NCI-H460 (cell line): ENCODE data around the gene MPRIP. TPM values are rescaled to one million over a fixed set of nuclear protein-coding genes. Genes with fewer than 3 reads are reported as not detected.

ENCODE experiments used
- DNase-seq: peaks from one replicate; pipeline ENCODE4 v3.0.0-alpha.2; 2016; ENCODE audit warnings: low read depth; ENCODE audit errors: extremely low read depth
- total RNA-seq: library from RNA; depleted of rRNA; stranded (reverse); fragments of >200 nt; shearing (Covaris generic); gene quantifications from 2 replicates; pipeline ENCODE4 v1.2.3, GENCODE V29; 2014

Gene MPRIP
- total RNA-seq, 1 experiment from 2014 or later: 87.9 TPM

DNA sequence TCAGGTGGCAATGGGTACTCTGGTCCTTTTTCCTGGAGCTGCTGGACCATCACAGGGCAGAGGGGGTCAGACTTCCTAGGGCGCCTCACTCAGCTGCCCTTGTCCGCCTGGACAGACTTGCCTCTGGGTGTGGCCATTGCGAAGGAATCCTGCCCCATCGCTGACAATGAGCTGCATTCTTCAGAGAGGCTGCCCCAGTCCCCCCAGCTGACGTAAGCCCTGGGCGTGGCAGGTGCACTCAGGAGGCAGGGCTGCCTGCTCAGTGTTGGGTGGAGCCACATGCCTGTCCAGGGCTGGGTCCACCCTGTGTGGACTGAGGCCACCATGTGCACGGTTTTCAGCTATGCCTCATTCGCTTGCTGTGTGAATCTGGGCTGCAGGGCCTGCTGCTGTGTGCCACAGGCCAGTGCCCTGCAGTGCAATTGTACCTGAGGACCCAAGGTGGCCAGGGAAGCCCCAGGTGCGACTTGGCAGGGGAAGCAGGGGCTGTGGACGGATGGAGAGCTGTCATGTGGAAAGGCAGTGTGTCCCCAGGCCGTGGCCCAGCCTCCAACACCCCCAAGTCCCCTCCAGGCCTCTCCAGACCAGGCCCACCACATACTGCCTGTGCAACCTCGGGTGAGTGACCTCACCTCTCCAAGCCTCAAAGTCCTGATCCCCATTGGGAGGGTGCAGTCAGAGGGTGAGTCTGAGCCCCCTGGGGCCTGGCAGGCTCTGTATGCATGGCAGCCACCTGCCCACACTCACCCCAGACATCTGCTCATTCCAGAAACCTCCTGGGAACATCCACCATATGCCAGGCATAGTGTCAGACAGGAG lies 14.0 kb upstream of the MPRIP start:
- DNase-seq: peak; percentile 98

DNA sequence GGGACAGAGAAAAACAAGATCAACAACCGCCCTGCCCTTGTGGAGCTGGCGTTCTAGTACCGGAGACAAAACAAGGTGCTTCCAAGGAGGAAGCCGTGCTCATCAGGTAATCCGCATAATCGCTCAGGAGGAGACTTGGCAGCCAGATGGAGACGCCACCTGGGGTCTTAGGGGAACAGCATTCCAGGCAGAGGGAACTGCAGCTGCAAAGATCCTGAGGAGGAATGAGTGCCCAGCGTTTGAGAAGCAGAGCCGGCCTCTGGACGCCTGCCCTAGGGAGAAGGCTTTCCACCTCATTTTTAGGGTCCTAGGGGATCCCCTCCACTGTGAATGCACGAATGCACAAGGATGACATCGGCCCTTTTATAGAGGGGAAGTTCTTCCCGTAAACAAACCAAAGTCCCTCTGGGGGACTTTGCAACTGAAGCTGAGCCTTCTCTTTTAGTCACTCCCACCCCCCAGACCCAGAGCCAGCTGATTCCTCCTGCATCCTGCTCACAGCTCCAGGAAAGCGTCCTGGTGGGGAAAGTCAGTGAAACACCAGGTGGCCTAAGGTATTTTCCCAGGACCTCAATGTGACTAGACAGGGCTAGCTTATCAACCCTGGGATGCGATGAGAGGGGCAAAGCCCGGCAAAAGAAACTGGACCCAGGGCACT lies 13.2 kb upstream of the MPRIP start:
- DNase-seq: no peak

DNA sequence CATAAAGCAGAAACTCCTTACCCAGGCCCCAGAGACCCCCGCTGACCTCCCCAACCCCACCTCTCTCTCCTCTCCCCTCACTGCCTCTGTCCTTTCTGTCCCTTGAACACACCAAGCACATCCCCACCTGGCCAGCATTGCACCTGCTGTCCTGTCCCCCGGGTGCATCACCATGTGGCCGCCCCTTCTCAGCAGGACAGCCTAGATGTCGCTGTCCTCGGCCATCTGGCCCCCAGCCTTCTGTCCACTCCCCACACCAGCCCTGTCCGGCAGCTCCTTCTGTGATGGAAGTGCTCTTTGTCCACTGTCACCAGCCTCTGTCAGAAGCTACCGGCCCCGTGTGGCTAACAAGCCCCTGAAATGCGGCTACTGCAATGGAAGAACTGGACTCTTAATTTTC lies 12.3 kb upstream of the MPRIP start:
- no peak for DNase-seq

GRCh38 chr17:17030515-17031211 lies 11.6 kb upstream of the MPRIP start:
- no peak for DNase-seq

DNA sequence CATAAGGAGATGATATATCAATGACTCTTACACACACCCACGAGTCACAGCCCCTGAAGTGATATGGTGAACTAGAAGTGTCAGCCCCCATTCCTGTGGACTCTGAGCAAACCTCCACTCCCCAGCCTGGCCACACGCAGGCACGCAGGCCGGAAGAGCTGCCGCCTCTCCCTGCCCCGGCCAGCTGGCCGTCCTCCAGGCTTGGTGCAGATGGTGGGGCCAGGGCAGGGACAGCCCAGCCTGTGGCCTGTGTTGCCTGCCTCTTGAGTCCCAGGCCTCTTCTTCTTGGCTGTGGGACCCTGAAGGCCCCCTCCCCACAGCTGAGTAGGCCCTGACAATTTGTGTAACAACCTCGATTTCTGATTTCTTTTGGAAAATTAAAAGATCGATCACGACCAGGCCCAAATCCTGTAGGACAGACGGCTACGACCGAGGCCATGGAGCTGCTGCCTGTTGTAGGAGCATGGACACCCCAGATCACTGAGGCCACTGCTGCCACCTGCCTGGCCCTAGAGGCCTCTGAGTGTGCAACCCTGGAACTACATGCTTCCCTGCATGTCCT lies 10.0 kb upstream of the MPRIP start:
- DNase-seq: no peak

DNA sequence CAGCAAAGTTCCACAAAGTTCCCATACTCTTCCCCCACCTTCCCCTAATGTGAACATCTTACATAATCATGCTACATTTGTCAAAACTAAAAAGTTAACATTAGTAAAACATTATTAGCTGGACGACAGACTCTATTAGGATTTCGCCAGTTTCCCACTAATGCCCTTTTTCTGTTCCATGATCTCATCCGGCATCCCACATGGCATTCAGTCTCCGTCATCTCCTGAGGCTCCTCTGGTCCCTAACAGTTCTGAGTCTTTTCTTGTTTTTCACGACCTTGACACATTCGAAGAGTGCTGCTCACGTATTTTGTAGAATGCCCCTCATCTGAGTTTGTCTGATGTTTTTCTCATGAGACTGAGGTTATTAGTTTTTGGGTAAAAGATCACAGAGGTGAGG lies 8.8 kb upstream of the MPRIP start:
- DNase-seq: no peak

DNA sequence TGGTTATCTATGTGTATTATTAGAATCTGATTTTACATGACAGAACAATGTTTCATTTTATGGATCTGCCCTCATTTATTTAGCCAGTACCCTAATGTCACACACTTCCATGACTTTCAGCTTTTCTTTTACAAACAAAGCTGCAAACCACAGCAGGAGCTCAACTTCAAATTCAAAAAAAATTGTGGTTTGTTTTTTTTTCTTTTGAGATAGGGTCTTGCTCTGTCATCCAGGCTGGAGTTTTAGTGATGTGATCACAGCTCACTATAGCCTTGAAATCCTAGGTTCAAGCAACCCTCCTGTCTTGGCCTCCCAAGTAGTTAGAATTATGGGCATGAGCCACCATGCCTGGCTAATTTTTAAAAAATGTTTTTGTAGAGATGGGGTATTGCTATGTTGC lies 8.2 kb upstream of the MPRIP start:
- no peak for DNase-seq

DNA sequence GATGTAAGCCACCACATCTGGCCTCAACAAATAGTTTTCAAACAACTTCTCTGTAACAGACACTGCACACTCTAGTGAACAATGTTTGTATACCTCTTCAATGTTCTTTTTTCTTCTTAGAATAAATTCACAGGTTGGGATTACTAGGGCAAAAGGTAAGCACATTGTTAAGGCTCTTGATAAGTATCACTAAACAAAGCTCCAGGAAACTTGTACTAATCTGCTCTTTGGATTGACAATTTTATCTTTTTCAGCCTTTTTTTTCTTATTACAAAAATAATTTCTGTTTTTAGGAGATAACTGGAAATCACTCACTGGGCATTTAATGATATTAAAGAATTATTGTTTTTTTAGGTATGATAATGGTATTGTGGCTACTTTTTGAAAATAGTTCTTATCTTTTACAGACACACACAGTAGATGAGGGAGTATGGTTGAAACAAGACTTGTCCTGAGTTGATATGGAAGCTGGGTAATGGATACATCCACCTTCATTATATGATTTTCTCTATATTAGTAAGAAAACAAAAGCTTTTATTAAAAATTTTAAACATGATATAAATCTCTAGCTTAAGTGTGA lies 7.7 kb upstream of the MPRIP start:
- no peak for DNase-seq

GRCh38 chr17:17035490-17035889 lies 6.8 kb upstream of the MPRIP start:
- DNase-seq: no peak

- DNase-seq: no peak
Observed at GRCh38 chr17:17035920-17036523, 6.2 kb upstream of the MPRIP start.

DNA sequence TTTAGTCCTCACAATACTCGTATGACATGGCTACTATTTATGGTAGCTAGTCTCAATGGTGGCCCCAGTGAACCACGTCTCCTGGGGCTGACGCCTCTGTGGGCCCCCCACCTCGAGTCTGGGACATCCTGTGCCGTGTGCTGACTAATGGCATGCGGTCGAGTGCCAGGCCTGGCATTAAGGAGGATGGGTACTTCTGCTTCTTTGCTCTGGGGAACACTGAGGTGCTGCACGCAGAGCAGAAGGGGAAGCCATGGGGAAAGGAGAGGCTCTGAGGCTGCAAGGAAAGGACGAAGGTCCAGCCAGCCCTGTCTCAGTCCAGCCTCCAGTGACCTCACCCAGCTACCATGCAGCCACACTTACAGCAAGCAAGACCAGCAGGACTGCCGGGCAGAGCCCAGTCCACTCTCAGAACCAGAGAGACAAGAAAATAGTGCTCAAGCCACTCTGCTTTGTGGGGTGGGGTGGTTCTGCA lies 5.7 kb upstream of the MPRIP start:
- no peak for DNase-seq

GRCh38 chr17:17039911-17040310 lies 2.3 kb upstream of the MPRIP start:
- no peak for DNase-seq

DNA sequence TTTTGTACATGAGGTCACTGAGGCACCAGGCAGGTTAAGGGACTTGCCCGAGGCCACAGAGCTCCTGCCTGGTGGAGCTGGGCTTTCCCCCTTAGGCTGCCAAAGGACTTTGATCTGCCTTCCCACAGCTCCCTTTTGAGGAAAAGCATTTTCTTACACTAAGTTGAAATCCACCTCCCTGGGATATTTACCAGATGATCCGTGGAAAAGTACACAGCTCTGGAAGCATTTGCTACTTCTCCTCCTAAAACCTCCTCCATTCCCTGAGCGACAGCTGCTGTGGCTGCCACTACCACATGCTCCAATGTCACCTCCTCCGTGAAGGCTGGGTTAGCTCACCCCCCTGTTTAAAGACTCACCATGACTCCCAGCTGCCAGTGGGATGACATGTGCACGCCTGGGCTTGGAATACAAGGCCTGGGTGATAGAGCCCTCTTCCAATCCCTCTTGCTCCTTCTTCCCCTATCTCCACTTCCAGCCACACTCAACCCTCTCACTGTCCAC lies 1.2 kb upstream of the MPRIP start:
- DNase-seq: no peak

GRCh38 chr17:17041571-17042383 lies 480 bp upstream of the MPRIP start:
- DNase-seq: peak; percentile 95

- no peak for DNase-seq
Observed at GRCh38 chr17:17042851-17043460, 699 bp downstream of the MPRIP start.

- no peak for DNase-seq
Observed at GRCh38 chr17:17043461-17044271, 1.4 kb downstream of the MPRIP start.

- DNase-seq: no peak
Observed at GRCh38 chr17:17044846-17045561, 2.7 kb downstream of the MPRIP start.
